Neuronal stem cell (in vitro differentiated cells): ENCODE data around the gene INCA1.

ENCODE experiments used
- DNase-seq: peaks from one replicate; pipeline ENCODE4 v3.0.0-alpha.2; 2013; ENCODE audit warnings: low spot score
- H2AFZ ChIP-seq: one replicate; pipeline ENCODE4 v1.6.1; 2013; ENCODE audit warnings: mild to moderate bottlenecking, low read length, inconsistent platforms
- H2AK5ac ChIP-seq: 2 replicates; pipeline ENCODE4 v1.6.1; 2013; ENCODE audit warnings: low read depth, mild to moderate bottlenecking, inconsistent platforms, low read length, moderate library complexity, mixed read lengths
- H2BK120ac ChIP-seq: 2 replicates; pipeline ENCODE4 v1.6.1; 2013; ENCODE audit warnings: low read depth, mild to moderate bottlenecking, inconsistent platforms, low read length, moderate library complexity, mixed read lengths
- H2BK12ac ChIP-seq: one replicate; pipeline ENCODE4 v1.6.1; 2013; ENCODE audit warnings: low read length, inconsistent platforms
- H2BK15ac ChIP-seq: 2 replicates; pipeline ENCODE4 v1.6.1; 2013; ENCODE audit warnings: mild to moderate bottlenecking, low read length, inconsistent platforms, mixed read lengths
- H2BK5ac ChIP-seq: one replicate; pipeline ENCODE4 v1.6.1; 2013; ENCODE audit warnings: inconsistent platforms, mild to moderate bottlenecking, low read length, moderate library complexity
- H3K14ac ChIP-seq: one replicate; pipeline ENCODE4 v1.6.1; 2013; ENCODE audit warnings: low read length, inconsistent platforms
- H3K18ac ChIP-seq: 2 replicates; pipeline ENCODE4 v1.6.1; 2013; ENCODE audit warnings: low read length, inconsistent platforms
- H3K23ac ChIP-seq: 2 replicates; pipeline ENCODE4 v1.6.1; 2013; ENCODE audit warnings: low read depth, mild to moderate bottlenecking, mixed read lengths, low read length, inconsistent platforms; ENCODE audit not compliant: poor library complexity
- H3K27ac ChIP-seq: replicated peaks from 3 replicates; pipeline ENCODE4 v1.5.1; 2013; ENCODE audit warnings: low read length, inconsistent platforms
- H3K27me3 ChIP-seq, 3 experiments: 2 replicates each; pipeline ENCODE4 v1.6.1; 2013; ENCODE audit warnings: low read length in 3 of 3, mild to moderate bottlenecking in 2 of 3, inconsistent platforms in 1 of 3, low read depth in 1 of 3, mixed read lengths in 1 of 3, moderate library complexity in 1 of 3; ENCODE audit not compliant: control insufficient read depth in 3 of 3, insufficient read depth in 3 of 3
- H3K36me3 ChIP-seq, 2 donors: replicated peaks in 1 of 2; 2 replicates each; pipeline ENCODE4 v1.6.1; 2013; ENCODE audit warnings: low read length in 2 of 2; ENCODE audit not compliant: control insufficient read depth in 2 of 2, insufficient read depth in 2 of 2
- H3K4ac ChIP-seq: 2 replicates; pipeline ENCODE4 v1.6.1; 2013; ENCODE audit warnings: inconsistent platforms, mild to moderate bottlenecking, low read length, moderate library complexity
- H3K4me1 ChIP-seq, 2 donors: 1 replicate in 1 of 2; 2 replicates in 1 of 2; pipeline ENCODE4 v1.6.1; 2013; ENCODE audit warnings: low read length in 2 of 2, low read depth in 1 of 2; ENCODE audit not compliant: control insufficient read depth in 2 of 2, insufficient read depth in 1 of 2
- H3K4me2 ChIP-seq: one replicate; pipeline ENCODE4 v1.6.1; 2013; ENCODE audit warnings: mild to moderate bottlenecking, low read length, inconsistent platforms; ENCODE audit not compliant: insufficient read depth, poor library complexity, severe bottlenecking
- H3K4me3 ChIP-seq, 2 donors: 2 replicates each; pipeline ENCODE4 v1.5.1; 2013; ENCODE audit warnings: low read length in 2 of 2, mild to moderate bottlenecking in 2 of 2, inconsistent platforms in 1 of 2, moderate library complexity in 1 of 2
- H3K79me1 ChIP-seq: one replicate; pipeline ENCODE4 v1.6.1; 2013; ENCODE audit warnings: low read depth, mild to moderate bottlenecking, inconsistent platforms, low read length, moderate library complexity
- H3K9ac ChIP-seq: one replicate; pipeline ENCODE4 v1.6.1; 2013; ENCODE audit warnings: mild to moderate bottlenecking, low read depth, low read length, inconsistent platforms; ENCODE audit not compliant: poor library complexity
- H3K9me3 ChIP-seq, 2 donors: replicated peaks in 1 of 2; 2 replicates each; pipeline versions ENCODE3 to v1.6.1; 2013; ENCODE audit warnings: low read length in 2 of 2, mild to moderate bottlenecking in 2 of 2, inconsistent platforms in 1 of 2, low read depth in 1 of 2, mixed read lengths in 1 of 2, moderate library complexity in 1 of 2; ENCODE audit not compliant: control insufficient read depth in 2 of 2, insufficient read depth in 1 of 2
- H4K8ac ChIP-seq: one replicate; pipeline ENCODE4 v1.6.1; 2013; ENCODE audit warnings: low read depth, mild to moderate bottlenecking, inconsistent platforms, low read length, moderate library complexity
- H4K91ac ChIP-seq: one replicate; pipeline ENCODE4 v1.6.1; 2013; ENCODE audit warnings: low read length, low read depth, mild to moderate bottlenecking, inconsistent platforms; ENCODE audit not compliant: poor library complexity
- WGBS, 2 donors: extraction: QIAGEN DNeasy Blood & Tissue Kit; methylation state at CpG; one replicate each; pipeline ENCODE4 v1.1.7; 2013; ENCODE audit warnings: missing lambda C conversion rate in 2 of 2, mixed read lengths in 1 of 2; ENCODE audit not compliant: insufficient read length in 2 of 2, insufficient replicate concordance in 1 of 2; ENCODE audit errors: extremely low coverage in 2 of 2; 5-methylcytosine and 5-hydroxymethylcytosine counted together

INCA1 gene

GRCh38 chr17:4950746-4951204 lies 46.5 kb downstream of the INCA1 start, which contains the start of gene ENO3:
ENO3 (plus strand) TSS chr17:4951119; CDS start chr17:4951830, 711 bp downstream.
- peak within 1 kb of the TSS; percentile 100 for H3K27ac ChIP-seq
- H3K27me3 ChIP-seq = no peaks in the 10 kb centered on the region
- H4K91ac ChIP-seq = peak within 1 kb of the TSS; percentile 93
- peak within 1 kb of the TSS; percentile 100 for H3K18ac ChIP-seq
- peak within 1 kb of the TSS; percentile 11 for H2BK12ac ChIP-seq
- H4K8ac ChIP-seq = no peak within 1 kb of the TSS
- peaks cover 15 to 22% of the 10 kb centered on the region in 2 donors for H3K4me1 ChIP-seq
- peak within 1 kb of the TSS; percentile 80 to 100 for H3K4me3 ChIP-seq
- H3K9me3 ChIP-seq = no peaks in the 10 kb centered on the region
- peak within 1 kb of the TSS; percentile 95 for H2BK120ac ChIP-seq
- H3K9ac ChIP-seq = peak within 1 kb of the TSS; percentile 87
- peak within 1 kb of the TSS; percentile 86 for H3K23ac ChIP-seq
- no CpG with 5 or more reads among the region's 7 CpGs for WGBS, 2 donors
- peak within 1 kb of the TSS; percentile 83 for H2BK15ac ChIP-seq
- H2AFZ ChIP-seq = peak within 1 kb of the TSS; percentile 61
- peaks cover 1% of the 10 kb centered on the region for H3K79me1 ChIP-seq
- H2AK5ac ChIP-seq = peak within 1 kb of the TSS; percentile 100
- peak within 1 kb of the TSS; percentile 100 for H2BK5ac ChIP-seq
- H3K4ac ChIP-seq = peak within 1 kb of the TSS; percentile 66
- peak within 1 kb of the TSS; percentile 67 for H3K14ac ChIP-seq
- peaks cover 6 to 17% of the 10 kb centered on the region in 2 donors for H3K36me3 ChIP-seq
- DNase-seq = peak; percentile 76
- H3K4me2 ChIP-seq = peak within 1 kb of the TSS; percentile 89

DNA sequence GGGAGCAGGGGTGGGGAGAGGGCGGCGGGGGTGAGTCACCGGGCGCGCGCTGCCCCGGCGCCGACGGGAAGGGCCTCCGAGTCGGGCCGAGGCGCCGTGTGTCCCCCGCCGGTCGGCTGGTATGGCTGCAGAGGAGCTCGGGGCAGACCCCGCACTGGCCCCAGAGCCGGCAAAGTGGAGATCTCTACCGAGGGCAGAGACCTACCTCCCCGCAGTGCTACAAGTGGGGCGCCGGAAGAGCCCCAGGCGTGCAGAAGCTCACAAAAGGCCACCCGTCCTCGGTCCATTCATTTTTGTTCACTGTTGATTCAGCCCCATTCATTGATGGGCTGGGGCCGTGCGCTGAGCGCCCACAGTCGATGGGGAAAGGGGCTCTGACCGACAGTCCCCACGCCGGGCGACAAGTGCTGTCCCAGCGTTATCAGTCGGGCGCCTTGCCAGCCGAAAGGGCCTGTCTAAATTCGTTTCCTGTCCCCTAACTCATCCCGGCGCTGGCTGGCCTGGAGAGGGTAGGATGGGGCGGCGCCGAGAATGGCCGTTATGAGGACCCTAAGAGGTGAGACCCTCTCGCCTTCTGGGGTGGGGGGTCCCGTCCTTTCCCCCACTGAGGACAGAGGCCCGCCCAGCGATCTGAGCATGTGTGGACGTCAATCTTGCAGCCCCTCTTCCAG lies 47.1 kb downstream of the INCA1 start:
- no CpG with 5 or more reads among the region's 52 CpGs for WGBS, 2 donors
- peak overlapping the region; percentile 87 for H3K9ac ChIP-seq
- H2BK12ac ChIP-seq = no peak overlapping the region
- no peak for DNase-seq
- peak overlapping the region; percentile 100 for H3K27ac ChIP-seq
- peak overlapping the region; percentile 86 for H3K23ac ChIP-seq
- peak overlapping the region; percentile 83 for H2BK15ac ChIP-seq
- no peak overlapping the region for H4K8ac ChIP-seq
- peak overlapping the region; percentile 66 for H3K4ac ChIP-seq
- peak overlapping the region; percentile 89 for H3K4me2 ChIP-seq
- no peaks in the 10 kb centered on the region for H3K9me3 ChIP-seq
- H4K91ac ChIP-seq = peak overlapping the region; percentile 93
- H3K18ac ChIP-seq = peak overlapping the region; percentile 100
- peak overlapping the region; percentile 67 for H3K14ac ChIP-seq
- H3K27me3 ChIP-seq = no peaks in the 10 kb centered on the region
- H3K36me3 ChIP-seq = peaks cover 12 to 19% of the 10 kb centered on the region in 2 donors
- peaks cover 17 to 22% of the 10 kb centered on the region in 2 donors for H3K4me1 ChIP-seq
- H2AFZ ChIP-seq = peak overlapping the region; percentile 61
- H2BK120ac ChIP-seq = peak overlapping the region; percentile 95
- peaks cover 5% of the 10 kb centered on the region for H3K79me1 ChIP-seq
- H2AK5ac ChIP-seq = peak overlapping the region; percentile 100
- peak overlapping the region; percentile 100 for H2BK5ac ChIP-seq
- peak overlapping the region; percentile 80 to 100 for H3K4me3 ChIP-seq

GRCh38 chr17:4949321-4950074 lies 47.8 kb downstream of the INCA1 start:
- Histone ChIP-seq H3K23ac (peak overlapping the region; percentile 97), H3K14ac (no peak overlapping the region), H2AK5ac (peak overlapping the region; percentile 88), H3K18ac (peak overlapping the region; percentile 98), H2BK12ac (no peak overlapping the region), H3K79me1 (peaks cover 6% of the 10 kb centered on the region), H3K9ac (peak overlapping the region; percentile 83), H2BK5ac (peak overlapping the region; percentile 100), H2AFZ (peak overlapping the region; percentile 91), H3K4me3 (peak overlapping the region; percentile 84 to 100), H3K4ac (peak overlapping the region; percentile 97), H3K9me3 (no peaks in the 10 kb centered on the region), H2BK15ac (peak overlapping the region; percentile 62), H4K8ac (no peak overlapping the region), H3K36me3 (peaks cover 18 to 26% of the 10 kb centered on the region in 2 donors), H3K4me2 (peak overlapping the region; percentile 95), H3K27ac (peak overlapping the region; percentile 100), H4K91ac (peak overlapping the region; percentile 61), H2BK120ac (no peak overlapping the region), H3K27me3 (no peaks in the 10 kb centered on the region), H3K4me1 (peaks cover 18 to 22% of the 10 kb centered on the region in 2 donors)
- no CpG with 5 or more reads among the region's 75 CpGs for WGBS, 2 donors
- peak; percentile 87 for DNase-seq

GRCh38 chr17:4948931-4949320 lies 48.4 kb downstream of the INCA1 start:
- H3K14ac ChIP-seq = no peak overlapping the region
- H3K27ac ChIP-seq = peak overlapping the region; percentile 100
- H2BK120ac ChIP-seq = no peak overlapping the region
- peak overlapping the region; percentile 88 for H2AK5ac ChIP-seq
- H2BK12ac ChIP-seq = no peak overlapping the region
- no peaks in the 10 kb centered on the region for H3K9me3 ChIP-seq
- peak overlapping the region; percentile 100 for H2BK5ac ChIP-seq
- H4K8ac ChIP-seq = no peak overlapping the region
- peak overlapping the region; percentile 91 for H2AFZ ChIP-seq
- H3K9ac ChIP-seq = peak overlapping the region; percentile 32
- H3K4me1 ChIP-seq = peaks cover 18 to 22% of the 10 kb centered on the region in 2 donors
- H3K79me1 ChIP-seq = peaks cover 6% of the 10 kb centered on the region
- peak overlapping the region; percentile 95 for H3K4me2 ChIP-seq
- no peak overlapping the region for H4K91ac ChIP-seq
- no peak overlapping the region for H3K4ac ChIP-seq
- no CpG with 5 or more reads among the region's 40 CpGs for WGBS, 2 donors
- no peaks in the 10 kb centered on the region for H3K27me3 ChIP-seq
- H3K23ac ChIP-seq = peak overlapping the region; percentile 89
- peak overlapping the region; percentile 84 to 100 for H3K4me3 ChIP-seq
- H3K36me3 ChIP-seq = peaks cover 23 to 32% of the 10 kb centered on the region in 2 donors
- peak overlapping the region; percentile 93 for H3K18ac ChIP-seq
- DNase-seq = peak; percentile 88
- H2BK15ac ChIP-seq = no peak overlapping the region
